Pancreas (tissue), 10 donors: ENCODE data around the gene SIGLEC8. TPM values are rescaled to one million over a fixed set of nuclear protein-coding genes. Genes with fewer than 3 reads are reported as not detected.

ENCODE experiments used
- ATAC-seq, 4 donors: fragments of 200-7000 bp; cut with Tn5 transposase; one replicate each; pipeline versions ENCODE4 v1.8.0 to v1.9.1; 2020; ENCODE audit warnings: mild to moderate bottlenecking in 4 of 4, moderate library complexity in 4 of 4
- DNase-seq, 6 donors: peaks; one replicate each; pipeline ENCODE4 v3.0.0-alpha.2; 2020
- FAIRE-seq: peaks from 2 replicates; lab custom pipeline; 2012; peaks lifted over from hg19 to GRCh38; lab: Jason Lieb, UNC
- H3K27ac ChIP-seq, 4 donors: fragments of 200-600 bp; sonication (generic); 1 replicate in 3 of 4; 2 replicates in 1 of 4; pipeline versions ENCODE4 v1.5.0 to v1.8.0; 2020
- H3K27me3 ChIP-seq, 4 donors: fragments of 200-600 bp; one replicate each; pipeline ENCODE4 v1.8.0; 2021
- H3K36me3 ChIP-seq, 3 donors: fragments of 200-600 bp; sonication (generic) in 1 of 3; one replicate each; pipeline versions ENCODE4 v1.5.0 to v1.8.0; 2020 to 2021
- H3K4me1 ChIP-seq, 3 donors: fragments of 200-600 bp; one replicate each; pipeline ENCODE4 v1.8.0; 2021
- H3K4me3 ChIP-seq, 4 donors: fragments of 200-600 bp; sonication (generic) in 2 of 4; one replicate each; pipeline versions ENCODE4 v1.5.0 to v1.8.0; 2020 to 2021
- H3K9me3 ChIP-seq, 4 donors: fragments of 200-600 bp; one replicate each; pipeline ENCODE4 v1.8.0; 2021
- WGBS, 2 donors: extraction: QIAGEN DNeasy Blood & Tissue Kit; methylation state at CpG; one replicate each; pipeline ENCODE4 v1.1.7; 2013; 5-methylcytosine and 5-hydroxymethylcytosine counted together
- intact Hi-C, 3 donors: fragments of 100-400 bp; cut with DNase I; formaldehyde crosslinking; loops; one replicate each; pipeline versions ENCODE4 v1.11.1 to v1.14.2; 2022
- polyA plus RNA-seq, 2 donors: library from polyadenylated mRNA; stranded (reverse); fragments of 200-250 nt; gene quantifications; one replicate each; pipeline ENCODE4 v1.2.3, GENCODE V29; 2013
- total RNA-seq, 6 donors: library from RNA; stranded (reverse); fragmentation: NEBNext Ultra II Directional in 4 of 6; extraction: Animal tissue kit (Norgen Biotek cat#: 25700) in 4 of 6; gene quantifications; one replicate each; pipeline versions ENCODE4 v1.2.1 to v1.2.4, GENCODE V29; 2021 to 2023
- TF ChIP-seq, protein P1 (sequence below), 4 donors: fragments of 200-600 bp; sonication (generic) in 3 of 4; IDR thresholded peaks; one replicate each; pipeline versions ENCODE4 v1.5.0 to v1.8.0; 2021; ENCODE audit warnings: antibody characterized with exemption in 4 of 4
- donor health status: healthy with polysubstance abuse.
- donor health status: DM: no; HTN: no; CAD: no; lungs with moderate emphysema.
- donor health status: DM: no; HTN: no; CAD: no.
- donor health status: control.
- donor health status: control.
- donor health status: Bipolar disorder and iron deficiency.
- donor health status: DM: yes; HTN: yes; CAD: no.
- donor health status: DM: no; HTN: no; CAD: no.
- donor health status: DM: no; HTN: no; CAD: no.
- donor health status: DM: yes; HTN: yes; CAD: no.

The SIGLEC8 gene
- total RNA-seq (1 to 10 TPM in 1 of 6 donors, under 1 TPM in 3, not detected in 2; 0.12 to 3.8 (median 0.23) TPM), polyA plus RNA-seq (under 1 TPM; 0.07 to 0.19 TPM)

DNA sequence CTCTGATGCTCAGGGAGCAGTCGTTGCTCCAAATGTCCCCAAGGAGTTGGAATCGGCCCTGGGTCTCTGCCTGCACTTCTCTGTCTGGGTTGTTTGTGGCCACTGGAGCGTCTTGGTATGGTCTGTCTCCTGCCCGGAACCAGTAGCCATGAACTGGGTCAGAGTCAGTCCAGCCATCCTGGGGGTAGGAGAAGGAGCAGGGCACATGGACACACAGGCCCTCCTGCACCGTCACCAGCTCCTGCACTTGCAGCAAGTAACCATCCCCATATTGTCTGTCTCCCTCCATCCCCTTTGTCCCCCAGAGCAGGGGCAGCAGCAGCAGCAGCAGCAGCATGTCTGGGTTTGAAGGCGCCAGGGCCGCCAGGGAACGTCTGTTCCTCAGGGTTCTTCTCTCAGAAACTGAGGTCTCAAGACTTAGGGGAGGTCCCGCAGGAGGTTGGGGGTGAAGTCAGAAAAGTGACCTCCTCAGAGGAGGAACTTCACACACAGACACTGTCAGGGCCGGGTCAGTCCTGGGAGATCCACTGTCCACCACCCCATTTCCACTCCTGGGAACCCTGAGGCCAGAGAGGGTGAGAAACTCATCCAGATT lies at the start of gene SIGLEC8:
SIGLEC8 (minus strand) TSS at position 404 of the 595 bp plus-strand sequence; CDS start at position 337, 67 bp downstream.
- H3K9me3 ChIP-seq: no peaks in the 10 kb centered on the region
- H3K27me3 ChIP-seq: no peaks in the 10 kb centered on the region
- ATAC-seq: peak in 1 of 4 donors; percentile 27
- H3K4me1 ChIP-seq: no peaks in the 10 kb centered on the region
- H3K36me3 ChIP-seq: no peaks in the 10 kb centered on the region
- intact Hi-C loops: no loop called here
- 36 to 51% methylated on average over 10 of the region's 10 CpGs for WGBS, 2 donors
- H3K27ac ChIP-seq: no peak within 1 kb of the TSS
- DNase-seq: peak in 1 of 6 donors; percentile 19
- TF ChIP-seq, protein P1, sequence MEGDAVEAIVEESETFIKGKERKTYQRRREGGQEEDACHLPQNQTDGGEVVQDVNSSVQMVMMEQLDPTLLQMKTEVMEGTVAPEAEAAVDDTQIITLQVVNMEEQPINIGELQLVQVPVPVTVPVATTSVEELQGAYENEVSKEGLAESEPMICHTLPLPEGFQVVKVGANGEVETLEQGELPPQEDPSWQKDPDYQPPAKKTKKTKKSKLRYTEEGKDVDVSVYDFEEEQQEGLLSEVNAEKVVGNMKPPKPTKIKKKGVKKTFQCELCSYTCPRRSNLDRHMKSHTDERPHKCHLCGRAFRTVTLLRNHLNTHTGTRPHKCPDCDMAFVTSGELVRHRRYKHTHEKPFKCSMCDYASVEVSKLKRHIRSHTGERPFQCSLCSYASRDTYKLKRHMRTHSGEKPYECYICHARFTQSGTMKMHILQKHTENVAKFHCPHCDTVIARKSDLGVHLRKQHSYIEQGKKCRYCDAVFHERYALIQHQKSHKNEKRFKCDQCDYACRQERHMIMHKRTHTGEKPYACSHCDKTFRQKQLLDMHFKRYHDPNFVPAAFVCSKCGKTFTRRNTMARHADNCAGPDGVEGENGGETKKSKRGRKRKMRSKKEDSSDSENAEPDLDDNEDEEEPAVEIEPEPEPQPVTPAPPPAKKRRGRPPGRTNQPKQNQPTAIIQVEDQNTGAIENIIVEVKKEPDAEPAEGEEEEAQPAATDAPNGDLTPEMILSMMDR (IDR thresholded peaks at IDR 0.05): no peak
- H3K4me3 ChIP-seq: no peak within 1 kb of the TSS
- FAIRE-seq: no peak

DNA sequence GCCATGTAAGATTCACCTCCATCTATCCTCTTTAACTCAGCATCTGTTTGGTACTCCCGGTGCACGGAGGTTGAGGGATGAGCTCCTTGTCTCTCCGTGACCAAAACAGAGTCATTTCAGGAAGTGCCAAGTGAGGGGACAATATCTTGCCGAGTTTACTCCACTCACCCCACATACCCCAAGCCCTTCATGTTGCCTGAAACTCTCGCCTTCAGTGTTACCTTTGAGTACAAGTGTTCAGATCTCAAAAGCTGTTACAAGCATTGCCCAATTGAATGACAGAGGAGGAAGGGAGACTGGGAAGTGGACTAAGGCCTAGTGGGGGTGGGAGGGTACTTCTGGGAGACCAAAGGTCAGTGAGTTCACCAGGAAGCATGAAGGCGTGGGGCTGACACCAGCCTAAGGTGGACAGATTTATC lies 49.4 kb upstream of the SIGLEC8 start:
- Histone ChIP-seq H3K9me3 (no peaks in the 10 kb centered on the region), H3K27ac (no peak overlapping the region), H3K4me3 (no peak overlapping the region), H3K36me3 (no peaks in the 10 kb centered on the region), H3K27me3 (no peaks in the 10 kb centered on the region), H3K4me1 (no peaks in the 10 kb centered on the region)
- TF ChIP-seq, protein P1 (IDR thresholded peaks at IDR 0.05): no peak
- whole genome bisulfite sequencing, 2 donors: 56 to 68% methylated on average over 6 of the region's 6 CpGs
- intact Hi-C loops: no loop called here
- ATAC-seq (peak in 2 of 4 donors; percentile 29 to 57), DNase-seq (no peak), FAIRE-seq (no peak)

DNA sequence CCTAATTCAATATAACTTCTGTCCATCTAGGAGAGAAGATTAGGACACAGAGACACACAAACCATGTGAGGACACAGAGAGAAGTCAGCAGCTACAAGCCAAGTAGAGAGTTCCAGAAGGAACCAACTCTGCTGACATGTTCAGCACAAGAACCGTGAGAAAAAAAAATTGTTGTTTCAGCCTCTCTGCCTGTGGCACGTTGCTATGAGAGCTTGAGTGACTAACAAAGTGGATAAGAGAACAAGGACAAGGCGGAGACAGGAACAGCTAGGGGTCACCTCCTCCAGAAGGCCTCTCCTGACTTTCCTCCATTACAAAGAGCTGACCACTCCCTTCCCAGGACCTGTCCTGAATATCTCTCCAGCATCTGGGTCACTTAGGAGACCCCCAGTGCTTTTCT lies 48.9 kb upstream of the SIGLEC8 start:
- TF ChIP-seq, protein P1 (IDR thresholded peaks at IDR 0.05): no peak
- H3K27ac ChIP-seq: no peak overlapping the region
- ATAC-seq: peak in 2 of 4 donors; percentile 49 to 62
- no peaks in the 10 kb centered on the region for H3K9me3 ChIP-seq
- no peak for DNase-seq
- 26 to 47% methylated on average over 3 of the region's 3 CpGs for WGBS, 2 donors
- intact Hi-C loops: no loop called here
- no peaks in the 10 kb centered on the region for H3K36me3 ChIP-seq
- H3K27me3 ChIP-seq: no peaks in the 10 kb centered on the region
- H3K4me3 ChIP-seq: no peak overlapping the region
- no peaks in the 10 kb centered on the region for H3K4me1 ChIP-seq
- no peak for FAIRE-seq

DNA sequence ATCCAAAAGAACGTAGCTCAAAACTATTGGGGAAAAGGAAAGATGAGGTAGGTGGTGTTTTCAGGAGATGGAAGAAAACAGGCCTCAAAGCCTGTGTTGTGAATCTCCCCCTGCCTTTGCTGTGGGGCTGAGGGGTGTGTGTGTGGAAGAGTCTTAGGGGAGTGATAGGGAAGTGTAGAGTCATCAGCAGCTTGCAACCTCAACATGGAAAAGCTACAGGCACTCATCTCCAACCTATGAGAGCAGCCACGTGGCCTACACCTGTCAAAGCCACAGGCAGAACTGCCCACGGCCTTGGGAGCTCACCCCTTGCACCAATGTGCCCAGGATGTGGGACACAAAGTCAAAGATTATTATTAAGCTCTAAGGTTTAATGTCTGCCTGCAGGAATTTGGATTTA lies 47.6 kb upstream of the SIGLEC8 start:
- no peak overlapping the region for H3K4me3 ChIP-seq
- ATAC-seq (no peak), FAIRE-seq (no peak), DNase-seq (no peak)
- intact Hi-C loops: no loop called here
- no peaks in the 10 kb centered on the region for H3K36me3 ChIP-seq
- H3K9me3 ChIP-seq: no peaks in the 10 kb centered on the region
- no peaks in the 10 kb centered on the region for H3K4me1 ChIP-seq
- H3K27me3 ChIP-seq: no peaks in the 10 kb centered on the region
- H3K27ac ChIP-seq: no peak overlapping the region
- WGBS, 2 donors: 24 to 30% methylated on average over 3 of the region's 3 CpGs
- TF ChIP-seq, protein P1 (IDR thresholded peaks at IDR 0.05): no peak

DNA sequence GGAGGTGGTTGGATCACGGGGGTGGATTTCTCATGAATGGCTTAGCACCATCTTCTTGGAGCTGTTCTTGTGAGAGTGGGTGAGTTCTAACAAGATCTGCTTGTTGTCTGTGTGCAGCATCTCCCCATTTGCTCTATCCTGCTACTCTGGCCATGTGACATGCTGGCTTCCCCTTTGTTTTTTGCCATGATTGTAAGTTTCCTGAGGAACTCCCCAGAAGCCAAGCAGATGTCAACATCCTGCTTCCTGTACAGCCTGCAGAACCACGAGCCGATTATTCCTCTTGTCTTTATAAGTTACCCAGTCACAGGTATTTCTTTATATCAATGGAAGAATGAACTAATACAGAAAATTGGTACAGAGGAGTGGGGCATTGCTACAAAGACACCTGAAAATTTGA lies 45.6 kb upstream of the SIGLEC8 start:
- intact Hi-C loops: no loop called here
- Histone ChIP-seq H3K4me1 (no peaks in the 10 kb centered on the region), H3K4me3 (no peak overlapping the region), H3K27ac (no peak overlapping the region), H3K36me3 (no peaks in the 10 kb centered on the region), H3K9me3 (no peaks in the 10 kb centered on the region), H3K27me3 (no peaks in the 10 kb centered on the region)
- no peak for FAIRE-seq
- WGBS, 2 donors: 36 to 37% methylated on average over 3 of the region's 3 CpGs
- TF ChIP-seq, protein P1 (IDR thresholded peaks at IDR 0.05): no peak
- no peak for DNase-seq
- ATAC-seq: no peak
